Epithelial cell of esophagus (primary cell): Measurements from ENCODE around the gene EPHA3.

Experiments used
- DNase-seq: peaks from one replicate; pipeline ENCODE4 v3.0.0; 2010; ENCODE audit warnings: low read depth
- H3K4me3 ChIP-seq: 2 replicates; pipeline ENCODE4 v1.5.1; 2011; ENCODE audit warnings: mild to moderate bottlenecking, low read length, control low read depth
- TF ChIP-seq, protein P1 (sequence below): IDR thresholded peaks from 2 replicates; pipeline ENCODE4 v1.5.1; 2011; ENCODE audit warnings: low read depth, mild to moderate bottlenecking, low read length, control low read depth, inconsistent platforms; ENCODE audit not compliant: insufficient read depth; ENCODE audit errors: missing control alignments

Gene EPHA3

DNA sequence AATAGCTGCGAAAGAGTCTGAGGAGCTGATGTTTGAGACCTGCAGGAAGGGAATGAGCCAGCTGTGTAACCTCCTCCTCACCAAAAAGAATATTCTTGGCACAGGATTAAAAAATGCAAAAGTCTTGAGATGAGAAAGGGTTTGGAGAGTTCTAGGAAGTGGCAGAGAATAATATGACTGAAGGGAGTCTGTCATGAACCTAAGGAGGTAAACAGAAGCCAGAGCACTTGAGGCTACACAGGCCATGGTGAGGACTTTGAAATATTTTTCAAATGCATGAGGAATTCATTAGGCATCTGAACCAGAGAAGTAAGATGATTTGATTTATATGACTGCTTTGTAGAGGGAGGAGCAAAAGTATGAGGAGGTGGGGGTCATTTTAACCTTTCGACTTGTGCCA is 347.8 kb downstream of the EPHA3 start:
- H3K4me3 ChIP-seq: no peak overlapping the region
- DNase-seq: no peak
- TF ChIP-seq, protein P1, sequence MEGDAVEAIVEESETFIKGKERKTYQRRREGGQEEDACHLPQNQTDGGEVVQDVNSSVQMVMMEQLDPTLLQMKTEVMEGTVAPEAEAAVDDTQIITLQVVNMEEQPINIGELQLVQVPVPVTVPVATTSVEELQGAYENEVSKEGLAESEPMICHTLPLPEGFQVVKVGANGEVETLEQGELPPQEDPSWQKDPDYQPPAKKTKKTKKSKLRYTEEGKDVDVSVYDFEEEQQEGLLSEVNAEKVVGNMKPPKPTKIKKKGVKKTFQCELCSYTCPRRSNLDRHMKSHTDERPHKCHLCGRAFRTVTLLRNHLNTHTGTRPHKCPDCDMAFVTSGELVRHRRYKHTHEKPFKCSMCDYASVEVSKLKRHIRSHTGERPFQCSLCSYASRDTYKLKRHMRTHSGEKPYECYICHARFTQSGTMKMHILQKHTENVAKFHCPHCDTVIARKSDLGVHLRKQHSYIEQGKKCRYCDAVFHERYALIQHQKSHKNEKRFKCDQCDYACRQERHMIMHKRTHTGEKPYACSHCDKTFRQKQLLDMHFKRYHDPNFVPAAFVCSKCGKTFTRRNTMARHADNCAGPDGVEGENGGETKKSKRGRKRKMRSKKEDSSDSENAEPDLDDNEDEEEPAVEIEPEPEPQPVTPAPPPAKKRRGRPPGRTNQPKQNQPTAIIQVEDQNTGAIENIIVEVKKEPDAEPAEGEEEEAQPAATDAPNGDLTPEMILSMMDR: no peak

DNA sequence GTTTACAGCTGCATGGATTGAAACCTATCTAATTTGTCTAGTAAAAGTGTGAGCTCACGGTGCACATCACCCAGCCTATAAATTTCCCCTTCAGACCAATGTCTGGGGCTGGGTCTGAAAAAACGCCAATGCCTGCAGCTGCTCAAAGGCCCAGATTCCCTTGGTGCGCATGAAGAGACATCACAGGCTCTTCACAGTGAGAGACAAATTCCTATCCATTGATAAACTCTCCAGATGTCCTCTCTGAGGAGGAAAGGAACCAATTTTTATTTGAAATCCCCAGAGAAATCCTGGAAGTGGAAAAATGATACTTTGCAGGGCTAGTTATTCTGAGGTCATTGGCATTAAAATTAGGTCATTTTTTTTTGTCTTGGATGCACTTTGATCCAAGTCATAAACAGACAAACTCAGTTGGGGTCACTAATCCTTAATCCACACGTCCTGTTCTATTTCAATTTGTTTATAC is 360.5 kb downstream of the EPHA3 start:
- no peak overlapping the region for H3K4me3 ChIP-seq

DNA sequence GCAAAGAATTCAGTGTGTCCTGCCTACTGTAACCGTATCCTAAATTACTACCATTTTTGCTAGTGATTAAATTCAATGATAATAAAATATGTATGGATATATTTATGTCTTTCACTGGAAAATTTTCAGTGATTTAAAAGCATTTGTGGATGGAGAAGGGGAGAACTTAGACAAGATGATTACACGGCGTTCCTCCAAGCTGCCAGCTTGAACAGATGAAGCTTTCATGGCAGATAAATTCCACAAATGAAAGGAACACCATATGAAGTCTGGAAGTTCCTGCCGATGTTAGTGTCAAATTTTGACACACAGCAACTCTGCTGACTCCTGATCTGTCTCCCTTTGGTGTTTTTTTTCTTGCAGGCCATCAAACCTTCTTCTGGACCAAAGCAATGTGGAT is 364.7 kb downstream of the EPHA3 start:
- TF ChIP-seq, protein P1: no peak
- no peak overlapping the region for H3K4me3 ChIP-seq
- DNase-seq: no peak

More for the DNA sequence above, 360.5 kb downstream of the EPHA3 start:
- no peak for DNase-seq
- TF ChIP-seq, protein P1: no peak

DNA sequence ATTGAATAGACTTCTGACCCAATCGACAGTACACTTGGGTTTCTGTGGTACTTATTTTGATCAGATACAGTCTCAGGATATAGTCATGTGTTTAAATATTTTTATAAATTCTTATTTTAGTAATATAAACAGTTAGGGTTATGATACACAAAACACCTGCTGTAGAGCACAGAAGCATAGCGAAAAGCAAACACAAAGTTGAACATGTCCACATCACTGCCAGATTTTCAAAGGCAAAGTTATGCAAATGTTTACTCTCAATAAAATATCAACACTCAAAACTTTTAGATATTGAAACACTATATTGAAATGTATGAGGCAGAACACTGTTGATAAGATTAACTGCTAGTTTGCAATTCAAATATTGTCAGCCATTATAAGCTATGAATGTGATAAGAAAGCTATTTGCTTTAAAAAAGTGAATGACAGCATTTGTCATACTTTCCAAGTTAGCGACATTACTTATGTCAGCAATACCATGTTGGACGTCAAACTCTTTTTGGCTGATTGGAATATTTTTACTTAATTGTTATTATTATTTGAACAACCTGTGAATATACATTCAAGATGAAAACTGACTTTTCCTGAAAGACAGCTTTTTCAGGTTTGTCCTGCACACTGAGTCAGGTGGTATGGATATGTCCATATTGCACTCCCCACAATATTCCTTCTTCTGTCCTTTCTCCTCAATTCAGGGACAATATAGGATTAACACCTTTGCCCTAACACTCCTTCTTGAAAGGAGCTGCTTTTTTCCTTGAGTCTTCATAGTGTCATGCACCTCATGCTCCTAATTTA is 367.1 kb downstream of the EPHA3 start:
- DNase-seq: peak; percentile 52
- no peak overlapping the region for H3K4me3 ChIP-seq
- TF ChIP-seq, protein P1: no peak

DNA sequence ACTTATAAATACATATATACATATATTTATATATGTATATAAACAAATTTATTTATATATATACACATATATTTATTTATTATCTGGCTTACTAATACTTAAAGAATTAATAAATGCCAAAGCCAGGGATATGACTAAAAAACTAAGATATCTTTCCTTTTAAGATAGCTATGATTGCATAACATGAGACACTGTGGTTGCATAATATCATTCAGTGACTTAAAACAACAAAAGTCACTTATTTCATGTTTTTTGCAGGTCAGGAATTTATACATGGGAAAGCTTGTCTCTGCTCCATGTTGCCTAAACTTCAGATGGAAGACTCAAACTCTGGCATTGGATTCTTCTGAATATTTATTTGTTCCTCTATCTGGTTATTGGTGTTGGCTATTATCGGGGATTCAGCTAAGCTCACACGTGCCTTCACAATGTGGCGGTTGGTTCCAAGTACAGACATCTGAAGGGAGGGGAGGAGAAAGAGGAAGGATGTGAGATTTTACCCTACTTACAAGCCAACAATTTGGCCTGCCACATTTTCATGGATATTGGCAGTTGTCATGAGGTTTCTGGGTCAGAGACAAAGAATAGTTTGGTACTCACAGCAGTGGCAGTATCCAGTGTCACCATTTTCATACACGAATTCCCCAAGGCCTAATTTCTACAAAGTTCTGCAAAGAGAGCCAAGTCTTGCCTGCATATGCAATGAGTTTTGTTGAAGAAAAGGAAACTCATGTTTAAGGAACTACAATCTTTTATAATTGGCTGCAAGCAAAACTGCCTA is 381.6 kb downstream of the EPHA3 start:
- DNase-seq: no peak
- TF ChIP-seq, protein P1: no peak
- H3K4me3 ChIP-seq: no peak overlapping the region

- no peak for DNase-seq
- TF ChIP-seq, protein P1: no peak
- no peak overlapping the region for H3K4me3 ChIP-seq
These were observed 382.7 kb downstream of the EPHA3 start for GRCh38 chr3:89490129-89490528.
